HG02973 (cell line): ENCODE data around the gene METTL18.
A peak's percentile ranks its signal among the peaks of the same experiment; 100 is the strongest.
"Not testable (repeated sequence)": the region's sequence is repeated elsewhere in the genome, so short reads cannot be mapped to it uniquely, and the experiment has no call there.

Experiments
- ATAC-seq: cut with Tn5 transposase; IDR thresholded peaks from one replicate; pipeline ENCODE4 v1.9.1; 2021; ENCODE audit warnings: moderate library complexity; ENCODE audit not compliant: unreplicated experiment

The METTL18 gene

GRCh38 chr1:169794530-169795416 is at the start of gene METTL18:
Gene METTL18, minus strand, starts transcription at chr1:169794907. Its CDS starts 1,212 bp downstream, at chr1:169793695.
- peak; percentile 91 for ATAC-seq

GRCh38 chr1:169838942-169839341 is 44.2 kb upstream of the METTL18 start:
- no peak for ATAC-seq

- no peak for ATAC-seq
Measured at GRCh38 chr1:169836198-169836597, 41.5 kb upstream of the METTL18 start.

- no peak for ATAC-seq
Measured at GRCh38 chr1:169835647-169836046, 40.9 kb upstream of the METTL18 start.

GRCh38 chr1:169834869-169835268 is 40.2 kb upstream of the METTL18 start:
- ATAC-seq, result no peak

GRCh38 chr1:169833179-169833901 is 38.6 kb upstream of the METTL18 start:
- ATAC-seq, result no peak

GRCh38 chr1:169829671-169830070 is 35.0 kb upstream of the METTL18 start:
- no peak for ATAC-seq

- ATAC-seq, result no peak
Measured at GRCh38 chr1:169824153-169824552, 29.4 kb upstream of the METTL18 start.

- ATAC-seq, result no peak
Measured at GRCh38 chr1:169821500-169821899, 26.8 kb upstream of the METTL18 start.

GRCh38 chr1:169816617-169817016 is 21.9 kb upstream of the METTL18 start:
- no peak for ATAC-seq

GRCh38 chr1:169814265-169814664 is 19.6 kb upstream of the METTL18 start:
- ATAC-seq, result no peak

GRCh38 chr1:169812131-169812530 is 17.4 kb upstream of the METTL18 start:
- no peak for ATAC-seq

GRCh38 chr1:169811418-169812035 is 16.8 kb upstream of the METTL18 start:
- ATAC-seq, result not testable (repeated sequence)

GRCh38 chr1:169809370-169810095 is 14.8 kb upstream of the METTL18 start:
- no peak for ATAC-seq

GRCh38 chr1:169804941-169805340 is 10.2 kb upstream of the METTL18 start:
- ATAC-seq, result no peak

GRCh38 chr1:169802888-169803287 is 8.2 kb upstream of the METTL18 start:
- no peak for ATAC-seq

GRCh38 chr1:169797281-169797680 is 2.6 kb upstream of the METTL18 start:
- no peak for ATAC-seq

- no peak for ATAC-seq
Measured at GRCh38 chr1:169796274-169796810, 1.6 kb upstream of the METTL18 start.

GRCh38 chr1:169795687-169796086 is 980 bp upstream of the METTL18 start:
- no peak for ATAC-seq

GRCh38 chr1:169793730-169794129 is 977 bp downstream of the METTL18 start:
- no peak for ATAC-seq

- no peak for ATAC-seq
Measured at GRCh38 chr1:169788402-169788801, 6.3 kb downstream of the METTL18 start.
